Measurements from ENCODE around the gene APMAP.

APMAP gene

DNA sequence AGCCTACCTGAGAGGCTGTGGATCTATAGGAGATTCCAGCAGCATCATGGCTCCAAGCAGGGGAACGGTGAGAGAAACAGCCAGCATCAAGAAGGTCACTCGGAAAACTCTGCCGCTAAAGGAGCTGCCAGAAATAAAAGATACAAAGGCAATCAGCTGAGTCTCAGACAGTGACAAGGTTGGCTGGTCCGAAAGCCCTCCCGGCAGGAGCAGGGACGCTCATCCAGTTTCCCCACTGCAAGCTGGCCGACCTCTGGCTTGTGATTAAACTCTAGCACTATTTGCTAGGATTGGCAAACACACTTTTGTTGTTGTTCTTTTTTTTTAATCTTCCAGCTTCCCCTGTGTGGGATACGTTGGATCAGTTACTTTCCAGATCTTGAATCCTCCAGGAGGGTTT lies 8.7 kb downstream of the APMAP start:
- Histone ChIP-seq H3K9ac (ENCODE audit: low read length) (no peak overlapping the region), H3K9me3 (replicated peaks; ENCODE audit: insufficient read depth, low read length) (no peaks in the 10 kb centered on the region), H3K27me3 (replicated peaks; ENCODE audit: insufficient read depth, low read length) (no peaks in the 10 kb centered on the region), H3K36me3 (replicated peaks; ENCODE audit: insufficient read depth, low read length) (peaks cover 15% of the 10 kb centered on the region; the same call in 1 of the 2 replicates), H3K4me2 (ENCODE audit: low read depth, low read length) (no peak overlapping the region), H2AFZ (ENCODE audit: low read length) (no peak overlapping the region), H3F3A (ENCODE audit: insufficient read depth, low read length) (no peaks in the 10 kb centered on the region), H4K20me1 (ENCODE audit: insufficient read depth, low read length) (no peaks in the 10 kb centered on the region), H3K27ac (ENCODE audit: low read length) (no peak overlapping the region), H3K9me2 (replicated peaks; ENCODE audit: insufficient read depth, low read length) (no peaks in the 10 kb centered on the region), H3K4me1 (ENCODE audit: low read length) (no peaks in the 10 kb centered on the region), H3K4me3 (ENCODE audit: low read length) (no peak overlapping the region), H3K79me2 (ENCODE audit: low read length) (peaks cover 94% of the 10 kb centered on the region)
- DNase-seq, result no peak
- TF ChIP-seq, protein P1, sequence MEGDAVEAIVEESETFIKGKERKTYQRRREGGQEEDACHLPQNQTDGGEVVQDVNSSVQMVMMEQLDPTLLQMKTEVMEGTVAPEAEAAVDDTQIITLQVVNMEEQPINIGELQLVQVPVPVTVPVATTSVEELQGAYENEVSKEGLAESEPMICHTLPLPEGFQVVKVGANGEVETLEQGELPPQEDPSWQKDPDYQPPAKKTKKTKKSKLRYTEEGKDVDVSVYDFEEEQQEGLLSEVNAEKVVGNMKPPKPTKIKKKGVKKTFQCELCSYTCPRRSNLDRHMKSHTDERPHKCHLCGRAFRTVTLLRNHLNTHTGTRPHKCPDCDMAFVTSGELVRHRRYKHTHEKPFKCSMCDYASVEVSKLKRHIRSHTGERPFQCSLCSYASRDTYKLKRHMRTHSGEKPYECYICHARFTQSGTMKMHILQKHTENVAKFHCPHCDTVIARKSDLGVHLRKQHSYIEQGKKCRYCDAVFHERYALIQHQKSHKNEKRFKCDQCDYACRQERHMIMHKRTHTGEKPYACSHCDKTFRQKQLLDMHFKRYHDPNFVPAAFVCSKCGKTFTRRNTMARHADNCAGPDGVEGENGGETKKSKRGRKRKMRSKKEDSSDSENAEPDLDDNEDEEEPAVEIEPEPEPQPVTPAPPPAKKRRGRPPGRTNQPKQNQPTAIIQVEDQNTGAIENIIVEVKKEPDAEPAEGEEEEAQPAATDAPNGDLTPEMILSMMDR (IDR thresholded peaks at IDR 0.05; ENCODE audit: low read length), result no peak
- no peak for TF ChIP-seq EZH2phosphoT487 (IDR thresholded peaks at IDR 0.05; ENCODE audit: low read length)
- no peak for TF ChIP-seq EZH2 (optimal IDR thresholded peaks at IDR 0.05; ENCODE audit: low read depth, low read length)

DNA sequence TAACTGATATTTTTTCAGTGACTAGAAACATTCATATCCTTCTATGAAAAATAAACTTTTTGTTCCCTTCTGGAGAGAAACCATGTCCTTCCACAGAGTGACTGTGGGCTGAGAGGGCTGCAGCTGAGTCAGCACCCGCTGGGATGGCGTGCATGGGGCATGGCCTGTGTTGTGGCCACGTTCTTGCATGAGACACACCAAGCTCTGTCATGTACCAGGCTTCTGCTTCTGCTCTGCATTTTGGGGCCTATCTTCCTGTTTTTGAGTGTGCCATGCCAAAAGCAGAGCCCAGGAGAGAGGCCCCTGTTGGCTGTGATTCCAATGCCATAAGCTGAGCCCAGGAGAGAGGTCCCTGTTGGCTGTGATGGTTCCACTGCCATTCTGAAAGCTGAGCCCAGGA lies 10.8 kb downstream of the APMAP start:
- H4K20me1 ChIP-seq (ENCODE audit: insufficient read depth, low read length), result no peaks in the 10 kb centered on the region
- no peaks in the 10 kb centered on the region for H3K27me3 ChIP-seq (replicated peaks; ENCODE audit: insufficient read depth, low read length)
- no peaks in the 10 kb centered on the region for H3K4me1 ChIP-seq (ENCODE audit: low read length)
- no peak for DNase-seq
- H3F3A ChIP-seq (ENCODE audit: insufficient read depth, low read length), result no peaks in the 10 kb centered on the region
- TF ChIP-seq, protein P1 (IDR thresholded peaks at IDR 0.05; ENCODE audit: low read length), result no peak
- TF ChIP-seq EZH2phosphoT487 (IDR thresholded peaks at IDR 0.05; ENCODE audit: low read length) (no peak), EZH2 (optimal IDR thresholded peaks at IDR 0.05; ENCODE audit: low read depth, low read length) (no peak)
- H2AFZ ChIP-seq (ENCODE audit: low read length), result no peak overlapping the region
- H3K4me3 ChIP-seq (ENCODE audit: low read length), result no peak overlapping the region
- H3K9me2 ChIP-seq (replicated peaks; ENCODE audit: insufficient read depth, low read length), result no peaks in the 10 kb centered on the region
- H3K79me2 ChIP-seq (ENCODE audit: low read length), result peaks cover 79% of the 10 kb centered on the region
- H3K9ac ChIP-seq (ENCODE audit: low read length), result no peak overlapping the region
- H3K4me2 ChIP-seq (ENCODE audit: low read depth, low read length), result no peak overlapping the region
- peaks cover 15% of the 10 kb centered on the region; the same call in 1 of the 2 replicates for H3K36me3 ChIP-seq (replicated peaks; ENCODE audit: insufficient read depth, low read length)
- no peak overlapping the region for H3K27ac ChIP-seq (ENCODE audit: low read length)
- H3K9me3 ChIP-seq (replicated peaks; ENCODE audit: insufficient read depth, low read length), result no peaks in the 10 kb centered on the region

DNA sequence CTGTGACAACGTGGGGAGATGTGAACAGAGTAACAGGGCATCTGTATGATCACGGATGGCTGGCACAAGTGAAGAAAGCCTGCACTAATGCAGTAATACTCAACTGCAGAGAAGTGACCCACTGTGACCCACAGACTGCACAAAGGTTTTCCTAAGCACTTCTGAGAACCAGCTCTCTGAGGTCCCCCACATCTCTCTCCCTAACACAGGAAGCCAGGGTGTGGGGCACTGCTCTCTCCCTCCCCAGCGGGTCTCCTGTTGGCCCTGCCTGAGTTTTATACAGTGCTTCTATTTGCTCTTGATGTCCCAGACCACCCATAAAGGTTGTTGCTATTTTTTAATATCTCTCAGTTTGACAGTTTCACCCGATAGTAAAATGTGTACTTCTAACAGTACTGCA lies 11.3 kb downstream of the APMAP start:
- DNase-seq, result no peak
- H2AFZ ChIP-seq (ENCODE audit: low read length), result no peak overlapping the region
- no peak for TF ChIP-seq EZH2 (optimal IDR thresholded peaks at IDR 0.05; ENCODE audit: low read depth, low read length)
- TF ChIP-seq, protein P1 (IDR thresholded peaks at IDR 0.05; ENCODE audit: low read length), result no peak
- TF ChIP-seq EZH2phosphoT487 (IDR thresholded peaks at IDR 0.05; ENCODE audit: low read length), result no peak
- H3K27ac ChIP-seq (ENCODE audit: low read length), result no peak overlapping the region
- H3K4me2 ChIP-seq (ENCODE audit: low read depth, low read length), result no peak overlapping the region
- H3K27me3 ChIP-seq (replicated peaks; ENCODE audit: insufficient read depth, low read length), result no peaks in the 10 kb centered on the region
- H4K20me1 ChIP-seq (ENCODE audit: insufficient read depth, low read length), result no peaks in the 10 kb centered on the region
- no peak overlapping the region for H3K9ac ChIP-seq (ENCODE audit: low read length)
- H3F3A ChIP-seq (ENCODE audit: insufficient read depth, low read length), result no peaks in the 10 kb centered on the region
- no peaks in the 10 kb centered on the region for H3K4me1 ChIP-seq (ENCODE audit: low read length)
- H3K36me3 ChIP-seq (replicated peaks; ENCODE audit: insufficient read depth, low read length), result peaks cover 15% of the 10 kb centered on the region; the same call in 1 of the 2 replicates
- no peaks in the 10 kb centered on the region for H3K9me3 ChIP-seq (replicated peaks; ENCODE audit: insufficient read depth, low read length)
- no peaks in the 10 kb centered on the region for H3K9me2 ChIP-seq (replicated peaks; ENCODE audit: insufficient read depth, low read length)
- H3K4me3 ChIP-seq (ENCODE audit: low read length), result no peak overlapping the region
- H3K79me2 ChIP-seq (ENCODE audit: low read length), result peaks cover 79% of the 10 kb centered on the region
